Sigmoid colon (tissue), 4 donors: Measurements from ENCODE around the gene PRM2.

Source experiments
- POLR2A ChIP-seq, 2 donors: fragments of 450-650 bp; IDR thresholded peaks; one replicate each; pipeline ENCODE4 v1.6.1; 2016; ENCODE audit warnings: antibody characterized with exemption in 2 of 2, mild to moderate bottlenecking in 2 of 2, moderate library complexity in 2 of 2
- POLR2AphosphoS5 ChIP-seq, 4 donors: sonication (generic); formaldehyde crosslinking; IDR thresholded peaks; one replicate each; pipeline ENCODE4 v1.6.1; 2017; ENCODE audit warnings: antibody characterized with exemption in 4 of 4
- TF ChIP-seq, protein P1 (sequence below), 4 experiments: fragments of 450-650 bp in 3 of 4; fragments of 200-600 bp in 1 of 4; IDR thresholded peaks; one replicate each; pipeline ENCODE4 v1.5.1; 2016 to 2019; ENCODE audit warnings: antibody characterized with exemption in 4 of 4, mild to moderate bottlenecking in 3 of 4, moderate library complexity in 2 of 4

DNA sequence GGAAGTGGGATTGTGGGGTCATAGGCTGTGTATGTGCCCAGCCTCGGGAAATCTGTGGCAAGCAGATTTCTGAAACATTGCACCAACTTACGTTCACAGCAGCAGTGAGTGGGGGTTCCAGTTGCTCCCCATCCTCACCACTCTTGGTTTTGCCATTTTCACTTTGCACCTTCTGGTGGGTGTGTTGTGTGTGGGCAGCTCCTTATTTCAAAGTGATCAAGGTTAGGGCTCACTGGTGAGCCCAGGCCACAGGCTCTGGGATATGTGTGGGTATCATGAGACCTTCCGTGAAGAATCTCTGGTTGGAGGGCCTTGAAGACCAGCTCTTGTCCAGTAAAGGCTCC, 34.3 kb upstream of the PRM2 start:
- TF ChIP-seq, protein P1, sequence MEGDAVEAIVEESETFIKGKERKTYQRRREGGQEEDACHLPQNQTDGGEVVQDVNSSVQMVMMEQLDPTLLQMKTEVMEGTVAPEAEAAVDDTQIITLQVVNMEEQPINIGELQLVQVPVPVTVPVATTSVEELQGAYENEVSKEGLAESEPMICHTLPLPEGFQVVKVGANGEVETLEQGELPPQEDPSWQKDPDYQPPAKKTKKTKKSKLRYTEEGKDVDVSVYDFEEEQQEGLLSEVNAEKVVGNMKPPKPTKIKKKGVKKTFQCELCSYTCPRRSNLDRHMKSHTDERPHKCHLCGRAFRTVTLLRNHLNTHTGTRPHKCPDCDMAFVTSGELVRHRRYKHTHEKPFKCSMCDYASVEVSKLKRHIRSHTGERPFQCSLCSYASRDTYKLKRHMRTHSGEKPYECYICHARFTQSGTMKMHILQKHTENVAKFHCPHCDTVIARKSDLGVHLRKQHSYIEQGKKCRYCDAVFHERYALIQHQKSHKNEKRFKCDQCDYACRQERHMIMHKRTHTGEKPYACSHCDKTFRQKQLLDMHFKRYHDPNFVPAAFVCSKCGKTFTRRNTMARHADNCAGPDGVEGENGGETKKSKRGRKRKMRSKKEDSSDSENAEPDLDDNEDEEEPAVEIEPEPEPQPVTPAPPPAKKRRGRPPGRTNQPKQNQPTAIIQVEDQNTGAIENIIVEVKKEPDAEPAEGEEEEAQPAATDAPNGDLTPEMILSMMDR (IDR thresholded peaks at IDR 0.05): no peak
- TF ChIP-seq POLR2AphosphoS5 (IDR thresholded peaks at IDR 0.05): no peak
- TF ChIP-seq POLR2A (IDR thresholded peaks at IDR 0.05): no peak
